SK-N-SH treated with all-trans-retinoic acid at 6 μM for 48 hours (cell line): ENCODE measurements around the gene ADD1.

Experiments used
- CSDC2 ChIP-seq: fragments of 250-450 bp; sonication (Bioruptor Pico); IDR thresholded peaks from 2 replicates; pipeline ENCODE4 v1.5.0; 2020; ENCODE audit warnings: mild to moderate bottlenecking, moderate library complexity
- ISL1 ChIP-seq: fragments of 250-450 bp; sonication (Bioruptor Pico); IDR thresholded peaks from 2 replicates; pipeline ENCODE4 v2.1.2; 2022; ENCODE audit warnings: mild to moderate bottlenecking, moderate library complexity
- OSR1 ChIP-seq: fragments of 250-450 bp; sonication (Bioruptor Pico); IDR thresholded peaks from 2 replicates; pipeline ENCODE4 v1.8.0; 2022; ENCODE audit warnings: moderate library complexity, mild to moderate bottlenecking, inconsistent platforms
- RARB ChIP-seq: fragments of 250-450 bp; sonication (Bioruptor Pico); IDR thresholded peaks from 2 replicates; pipeline ENCODE4 v1.8.0; 2021; ENCODE audit warnings: mild to moderate bottlenecking, moderate library complexity
- ZFP30 ChIP-seq: fragments of 450-650 bp; formaldehyde crosslinking; IDR thresholded peaks from 2 replicates; pipeline ENCODE4 v1.5.0; 2022; ENCODE audit warnings: mild to moderate bottlenecking, moderate library complexity
- ZNF565 ChIP-seq: fragments of 450-650 bp; formaldehyde crosslinking; conservative IDR thresholded peaks from 2 replicates; pipeline ENCODE4 v1.5.0; 2020; ENCODE audit warnings: low read depth, mild to moderate bottlenecking, moderate library complexity
- ZNF70 ChIP-seq: fragments of 450-650 bp; formaldehyde crosslinking; IDR thresholded peaks from 2 replicates; pipeline ENCODE4 v1.5.0; 2020; ENCODE audit warnings: mild to moderate bottlenecking, moderate library complexity
- TF ChIP-seq, protein P1 (sequence below): fragments of 250-450 bp; sonication (Bioruptor Pico); IDR thresholded peaks from 2 replicates; pipeline ENCODE4 v1.5.1; 2020; ENCODE audit warnings: low read depth, mild to moderate bottlenecking, moderate library complexity
- TF ChIP-seq, protein P2 (sequence below): fragments of 250-450 bp; sonication (Bioruptor Pico); IDR thresholded peaks from 2 replicates; pipeline ENCODE4 v1.8.0; 2021; ENCODE audit warnings: low read depth, mild to moderate bottlenecking, moderate library complexity, borderline replicate concordance
- TF ChIP-seq, protein P3 (sequence below): fragments of 250-450 bp; sonication (Bioruptor Pico); IDR thresholded peaks from 2 replicates; pipeline ENCODE4 v1.8.0; 2020; ENCODE audit warnings: mild to moderate bottlenecking, moderate library complexity, borderline replicate concordance

DNA sequence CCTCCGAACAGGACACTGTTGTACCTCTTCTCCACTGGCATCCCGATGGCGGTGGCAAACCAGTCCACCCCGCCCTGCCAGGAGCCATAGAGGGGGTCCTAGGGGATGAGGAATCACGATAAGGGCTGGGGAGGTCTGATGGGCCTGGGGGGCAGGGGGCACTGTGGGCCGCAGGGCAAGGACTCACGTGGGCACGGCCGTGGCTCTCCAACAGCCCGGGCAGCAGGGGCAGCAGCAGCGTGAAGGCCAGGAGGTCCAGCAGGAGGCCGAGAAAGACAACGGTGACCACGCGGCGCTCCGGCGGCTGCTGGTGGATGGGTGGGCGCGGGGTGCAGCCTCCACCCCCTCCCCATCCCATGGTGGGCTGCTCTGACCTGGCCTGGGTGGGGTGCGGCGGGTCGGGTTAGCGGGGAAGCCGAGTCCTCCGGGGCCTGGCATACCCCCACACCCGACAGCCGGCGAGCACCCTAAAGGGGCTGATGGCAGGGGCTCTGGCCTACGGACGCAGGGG, 90.0 kb downstream of the ADD1 start:
- TF ChIP-seq CSDC2 (CRISPR knock-in tag): no peak
- no peak for TF ChIP-seq ZNF565 (CRISPR knock-in tag)
- no peak for TF ChIP-seq OSR1 (CRISPR knock-in tag)
- TF ChIP-seq, protein P1, sequence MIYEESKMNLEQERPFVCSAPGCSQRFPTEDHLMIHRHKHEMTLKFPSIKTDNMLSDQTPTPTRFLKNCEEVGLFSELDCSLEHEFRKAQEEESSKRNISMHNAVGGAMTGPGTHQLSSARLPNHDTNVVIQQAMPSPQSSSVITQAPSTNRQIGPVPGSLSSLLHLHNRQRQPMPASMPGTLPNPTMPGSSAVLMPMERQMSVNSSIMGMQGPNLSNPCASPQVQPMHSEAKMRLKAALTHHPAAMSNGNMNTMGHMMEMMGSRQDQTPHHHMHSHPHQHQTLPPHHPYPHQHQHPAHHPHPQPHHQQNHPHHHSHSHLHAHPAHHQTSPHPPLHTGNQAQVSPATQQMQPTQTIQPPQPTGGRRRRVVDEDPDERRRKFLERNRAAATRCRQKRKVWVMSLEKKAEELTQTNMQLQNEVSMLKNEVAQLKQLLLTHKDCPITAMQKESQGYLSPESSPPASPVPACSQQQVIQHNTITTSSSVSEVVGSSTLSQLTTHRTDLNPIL (CRISPR knock-in tag): no peak
- TF ChIP-seq ISL1 (CRISPR knock-in tag): no peak
- TF ChIP-seq, protein P2, sequence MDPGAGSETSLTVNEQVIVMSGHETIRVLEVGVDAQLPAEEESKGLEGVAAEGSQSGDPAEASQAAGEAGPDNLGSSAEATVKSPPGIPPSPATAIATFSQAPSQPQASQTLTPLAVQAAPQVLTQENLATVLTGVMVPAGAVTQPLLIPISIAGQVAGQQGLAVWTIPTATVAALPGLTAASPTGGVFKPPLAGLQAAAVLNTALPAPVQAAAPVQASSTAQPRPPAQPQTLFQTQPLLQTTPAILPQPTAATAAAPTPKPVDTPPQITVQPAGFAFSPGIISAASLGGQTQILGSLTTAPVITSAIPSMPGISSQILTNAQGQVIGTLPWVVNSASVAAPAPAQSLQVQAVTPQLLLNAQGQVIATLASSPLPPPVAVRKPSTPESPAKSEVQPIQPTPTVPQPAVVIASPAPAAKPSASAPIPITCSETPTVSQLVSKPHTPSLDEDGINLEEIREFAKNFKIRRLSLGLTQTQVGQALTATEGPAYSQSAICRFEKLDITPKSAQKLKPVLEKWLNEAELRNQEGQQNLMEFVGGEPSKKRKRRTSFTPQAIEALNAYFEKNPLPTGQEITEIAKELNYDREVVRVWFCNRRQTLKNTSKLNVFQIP (CRISPR knock-in tag): no peak
- TF ChIP-seq, protein P3, sequence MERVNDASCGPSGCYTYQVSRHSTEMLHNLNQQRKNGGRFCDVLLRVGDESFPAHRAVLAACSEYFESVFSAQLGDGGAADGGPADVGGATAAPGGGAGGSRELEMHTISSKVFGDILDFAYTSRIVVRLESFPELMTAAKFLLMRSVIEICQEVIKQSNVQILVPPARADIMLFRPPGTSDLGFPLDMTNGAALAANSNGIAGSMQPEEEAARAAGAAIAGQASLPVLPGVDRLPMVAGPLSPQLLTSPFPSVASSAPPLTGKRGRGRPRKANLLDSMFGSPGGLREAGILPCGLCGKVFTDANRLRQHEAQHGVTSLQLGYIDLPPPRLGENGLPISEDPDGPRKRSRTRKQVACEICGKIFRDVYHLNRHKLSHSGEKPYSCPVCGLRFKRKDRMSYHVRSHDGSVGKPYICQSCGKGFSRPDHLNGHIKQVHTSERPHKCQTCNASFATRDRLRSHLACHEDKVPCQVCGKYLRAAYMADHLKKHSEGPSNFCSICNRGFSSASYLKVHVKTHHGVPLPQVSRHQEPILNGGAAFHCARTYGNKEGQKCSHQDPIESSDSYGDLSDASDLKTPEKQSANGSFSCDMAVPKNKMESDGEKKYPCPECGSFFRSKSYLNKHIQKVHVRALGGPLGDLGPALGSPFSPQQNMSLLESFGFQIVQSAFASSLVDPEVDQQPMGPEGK (CRISPR knock-in tag): no peak
- no peak for TF ChIP-seq RARB
- no peak for TF ChIP-seq ZNF70 (CRISPR knock-in tag)
- no peak for TF ChIP-seq ZFP30 (CRISPR knock-in tag)
